Hepatocyte (in vitro differentiated cells): ENCODE data around the gene FAM24A. TPM values are rescaled to one million over a fixed set of nuclear protein-coding genes. Genes with fewer than 3 reads are reported as not detected.

Experiments used
- DNase-seq: peaks from one replicate; pipeline ENCODE4 v3.0.0-alpha.2; 2016; ENCODE audit warnings: low spot score
- H2AFZ ChIP-seq: fragments of 200-600 bp; sonication (generic); 2 replicates; pipeline ENCODE4 v1.6.0; 2016; ENCODE audit warnings: antibody characterized with exemption, mild to moderate bottlenecking
- H3K27ac ChIP-seq: fragments of 200-600 bp; sonication (generic); 2 replicates; pipeline ENCODE4 v1.5.1; 2016; ENCODE audit warnings: mild to moderate bottlenecking
- H3K27me3 ChIP-seq: fragments of 200-600 bp; sonication (generic); 2 replicates; pipeline ENCODE4 v1.6.1; 2016
- H3K36me3 ChIP-seq: fragments of 200-600 bp; sonication (generic); replicated peaks from 2 replicates; pipeline ENCODE4 v1.5.1; 2016; ENCODE audit warnings: low read depth; ENCODE audit not compliant: insufficient read depth
- H3K4me1 ChIP-seq: fragments of 200-600 bp; sonication (generic); 2 replicates; pipeline ENCODE4 v1.5.1; 2016; ENCODE audit warnings: mild to moderate bottlenecking, moderate library complexity; ENCODE audit not compliant: insufficient read depth
- H3K4me2 ChIP-seq: fragments of 200-600 bp; sonication (generic); 2 replicates; pipeline ENCODE4 v1.6.0; 2016
- H3K4me3 ChIP-seq: fragments of 200-600 bp; sonication (generic); 2 replicates; pipeline ENCODE4 v1.5.1; 2016; ENCODE audit warnings: mild to moderate bottlenecking
- H3K79me2 ChIP-seq: fragments of 200-600 bp; sonication (generic); 2 replicates; pipeline ENCODE4 v1.6.0; 2017; ENCODE audit warnings: mild to moderate bottlenecking
- H3K9me2 ChIP-seq: fragments of 200-600 bp; sonication (generic); replicated peaks from 2 replicates; pipeline ENCODE4 v1.6.0; 2017; ENCODE audit warnings: mild to moderate bottlenecking; ENCODE audit not compliant: insufficient read depth
- H3K9me3 ChIP-seq: fragments of 200-600 bp; sonication (generic); 2 replicates; pipeline ENCODE4 v1.5.1; 2016; ENCODE audit warnings: low read depth, mild to moderate bottlenecking
- H4K20me1 ChIP-seq: fragments of 200-600 bp; sonication (generic); 2 replicates; pipeline ENCODE4 v1.6.0; 2016; ENCODE audit warnings: mild to moderate bottlenecking; ENCODE audit not compliant: insufficient read depth, poor library complexity, severe bottlenecking
- CTCF ChIP-seq: fragments of 200-600 bp; sonication (generic); IDR thresholded peaks from 2 replicates; pipeline ENCODE4 v1.5.1; 2016; ENCODE audit warnings: antibody characterized with exemption, mild to moderate bottlenecking; ENCODE audit not compliant: poor library complexity
- EZH2 ChIP-seq: fragments of 200-600 bp; sonication (generic); IDR thresholded peaks from 2 replicates; pipeline ENCODE4 v1.6.1; 2016; ENCODE audit warnings: antibody characterized with exemption, mild to moderate bottlenecking, borderline replicate concordance
- EZH2phosphoT487 ChIP-seq: fragments of 200-600 bp; sonication (generic); IDR thresholded peaks from one replicate; pipeline ENCODE4 v1.6.1; 2018; ENCODE audit warnings: antibody characterized with exemption, mild to moderate bottlenecking, low read depth, moderate library complexity; ENCODE audit not compliant: unreplicated experiment, severe bottlenecking
- WGBS: methylation state at CpG from one replicate; pipeline ENCODE4 v1.1.6; 2016; ENCODE audit warnings: low lambda C conversion rate; ENCODE audit errors: missing lambda C conversion rate; 5-methylcytosine and 5-hydroxymethylcytosine counted together
- polyA plus RNA-seq: library from polyadenylated mRNA; unstranded; fragments of >200 nt; fragmentation: Nextera tagmentation; extraction: Ambion mirVana; gene quantifications from 2 replicates; pipeline ENCODE4 v1.2.1, GENCODE V29; 2016
- total RNA-seq: library from RNA; depleted of rRNA; stranded (reverse); fragments of >200 nt; gene quantifications from 2 replicates; pipeline ENCODE4 v1.2.3, GENCODE V29; 2014

Gene FAM24A
- total and polyA plus RNA-seq, 2 experiments from 2014 or later: not detected

- Histone ChIP-seq H3K79me2 (peaks cover 19% of the 10 kb centered on the region), H3K4me2 (peak within 1 kb of the TSS; percentile 75), H2AFZ (peak within 1 kb of the TSS; percentile 87), H3K9me2 (no peaks in the 10 kb centered on the region), H3K9me3 (no peaks in the 10 kb centered on the region), H3K36me3 (no peaks in the 10 kb centered on the region), H3K27ac (peak within 1 kb of the TSS; percentile 87), H4K20me1 (no peaks in the 10 kb centered on the region), H3K27me3 (no peaks in the 10 kb centered on the region), H3K4me3 (peak within 1 kb of the TSS; percentile 35), H3K4me1 (peaks cover 14% of the 10 kb centered on the region)
- DNase-seq: peak; percentile 99
- TF ChIP-seq EZH2: no peak
- TF ChIP-seq CTCF: no peak
- no peak for TF ChIP-seq EZH2phosphoT487
- 11% methylated on average over 77 of the region's 77 CpGs for WGBS
Measured at GRCh38 chr10:122953902-122954730, 43.7 kb downstream of the FAM24A start, which contains the start of gene C10orf88. Gene C10orf88 (minus strand): TSS chr10:122954227. CDS start chr10:122954178, 49 bp downstream.

GRCh38 chr10:122954731-122955050 is 44.3 kb downstream of the FAM24A start:
- Histone ChIP-seq H3K79me2 (peaks cover 19% of the 10 kb centered on the region), H3K9me2 (no peaks in the 10 kb centered on the region), H3K27me3 (no peaks in the 10 kb centered on the region), H3K4me3 (no peak overlapping the region), H3K36me3 (no peaks in the 10 kb centered on the region), H3K9me3 (no peaks in the 10 kb centered on the region), H3K4me2 (peak overlapping the region; percentile 75), H4K20me1 (no peaks in the 10 kb centered on the region), H3K27ac (no peak overlapping the region), H2AFZ (peak overlapping the region; percentile 87), H3K4me1 (peaks cover 14% of the 10 kb centered on the region)
- no peak for TF ChIP-seq EZH2
- no peak for TF ChIP-seq CTCF
- TF ChIP-seq EZH2phosphoT487: no peak
- no peak for DNase-seq
- 85% methylated on average over 12 of the region's 13 CpGs for WGBS

GRCh38 chr10:122955892-122956291 is 45.5 kb downstream of the FAM24A start:
- Histone ChIP-seq H3K27me3 (no peaks in the 10 kb centered on the region), H3K9me3 (no peaks in the 10 kb centered on the region), H3K27ac (peak overlapping the region; percentile 38), H3K36me3 (no peaks in the 10 kb centered on the region), H3K9me2 (no peaks in the 10 kb centered on the region), H2AFZ (no peak overlapping the region), H3K4me2 (peak overlapping the region; percentile 44), H4K20me1 (no peaks in the 10 kb centered on the region), H3K4me3 (no peak overlapping the region), H3K79me2 (peaks cover 15% of the 10 kb centered on the region), H3K4me1 (peaks cover 14% of the 10 kb centered on the region)
- peak; percentile 22 for DNase-seq
- no peak for TF ChIP-seq CTCF
- TF ChIP-seq EZH2phosphoT487: no peak
- no peak for TF ChIP-seq EZH2
- 94% methylated on average over 1 of the region's 1 CpG for WGBS
